Mucosa of descending colon (tissue), 3 donors: ENCODE results near the gene PARPBP. TPM values are rescaled to one million over a fixed set of nuclear protein-coding genes. Genes with fewer than 3 reads are reported as not detected.
"Not testable (repeated sequence)": the region's sequence is repeated elsewhere in the genome, so short reads cannot be mapped to it uniquely, and the experiment has no call there.

ENCODE experiments used
- ATAC-seq: fragments of 200-7000 bp; cut with Tn5 transposase; one replicate; pipeline ENCODE4 v1.9.1; 2020; ENCODE audit warnings: mild to moderate bottlenecking, moderate library complexity
- DNase-seq, 3 donors: peaks; one replicate each; pipeline ENCODE4 v3.0.0-alpha.2; 2020
- H3K36me3 ChIP-seq: fragments of 200-600 bp; one replicate; pipeline ENCODE4 v1.8.0; 2021; ENCODE audit warnings: low read depth, mild to moderate bottlenecking
- H3K4me1 ChIP-seq: fragments of 200-600 bp; one replicate; pipeline ENCODE4 v1.8.0; 2021; ENCODE audit warnings: low read depth, mild to moderate bottlenecking
- H3K4me3 ChIP-seq: fragments of 200-600 bp; one replicate; pipeline ENCODE4 v1.8.0; 2021; ENCODE audit warnings: mild to moderate bottlenecking
- H3K9me3 ChIP-seq: fragments of 200-600 bp; one replicate; pipeline ENCODE4 v1.8.0; 2021; ENCODE audit warnings: mild to moderate bottlenecking
- intact Hi-C, 2 donors: fragments of 100-400 bp; cut with DNase I in 1 of 2; cut with micrococcal nuclease in 1 of 2; formaldehyde crosslinking; loops; one replicate each; pipeline versions ENCODE4 v1.11.0 to v1.11.1; 2022; cut with DNase I, micrococcal nuclease
- total RNA-seq, 3 donors: library from RNA; stranded (reverse); fragmentation: NEBNext Ultra II Directional in 2 of 3; extraction: Animal tissue kit (Norgen Biotek cat#: 25700) in 2 of 3; gene quantifications; one replicate each; pipeline versions ENCODE4 v1.2.1 to v1.2.4, GENCODE V29; 2021 to 2023
- TF ChIP-seq, protein P1 (sequence below): fragments of 200-600 bp; IDR thresholded peaks from one replicate; pipeline ENCODE4 v1.8.0; 2022; ENCODE audit warnings: antibody characterized with exemption, mild to moderate bottlenecking
- donor health status: DM: no; HTN: no; CAD: no; lungs with moderate emphysema.
- donor health status: DM: no; HTN: no; CAD: no.
- donor health status: DM: no; HTN: yes; CAD: no.

The PARPBP gene
- total RNA-seq, 3 donors from 2014 or later: 2.7 to 9.0 (median 4.9) TPM

GRCh38 chr12:102144221-102144620, 24.2 kb downstream of the PARPBP start:
- TF ChIP-seq, protein P1, sequence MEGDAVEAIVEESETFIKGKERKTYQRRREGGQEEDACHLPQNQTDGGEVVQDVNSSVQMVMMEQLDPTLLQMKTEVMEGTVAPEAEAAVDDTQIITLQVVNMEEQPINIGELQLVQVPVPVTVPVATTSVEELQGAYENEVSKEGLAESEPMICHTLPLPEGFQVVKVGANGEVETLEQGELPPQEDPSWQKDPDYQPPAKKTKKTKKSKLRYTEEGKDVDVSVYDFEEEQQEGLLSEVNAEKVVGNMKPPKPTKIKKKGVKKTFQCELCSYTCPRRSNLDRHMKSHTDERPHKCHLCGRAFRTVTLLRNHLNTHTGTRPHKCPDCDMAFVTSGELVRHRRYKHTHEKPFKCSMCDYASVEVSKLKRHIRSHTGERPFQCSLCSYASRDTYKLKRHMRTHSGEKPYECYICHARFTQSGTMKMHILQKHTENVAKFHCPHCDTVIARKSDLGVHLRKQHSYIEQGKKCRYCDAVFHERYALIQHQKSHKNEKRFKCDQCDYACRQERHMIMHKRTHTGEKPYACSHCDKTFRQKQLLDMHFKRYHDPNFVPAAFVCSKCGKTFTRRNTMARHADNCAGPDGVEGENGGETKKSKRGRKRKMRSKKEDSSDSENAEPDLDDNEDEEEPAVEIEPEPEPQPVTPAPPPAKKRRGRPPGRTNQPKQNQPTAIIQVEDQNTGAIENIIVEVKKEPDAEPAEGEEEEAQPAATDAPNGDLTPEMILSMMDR: no peak
- no peaks in the 10 kb centered on the region for H3K4me1 ChIP-seq
- no peaks in the 10 kb centered on the region for H3K9me3 ChIP-seq
- intact Hi-C loops: no loop called here
- ATAC-seq (no peak), DNase-seq (no peak)
- no peak overlapping the region for H3K4me3 ChIP-seq
- H3K36me3 ChIP-seq: no peaks in the 10 kb centered on the region

DNA sequence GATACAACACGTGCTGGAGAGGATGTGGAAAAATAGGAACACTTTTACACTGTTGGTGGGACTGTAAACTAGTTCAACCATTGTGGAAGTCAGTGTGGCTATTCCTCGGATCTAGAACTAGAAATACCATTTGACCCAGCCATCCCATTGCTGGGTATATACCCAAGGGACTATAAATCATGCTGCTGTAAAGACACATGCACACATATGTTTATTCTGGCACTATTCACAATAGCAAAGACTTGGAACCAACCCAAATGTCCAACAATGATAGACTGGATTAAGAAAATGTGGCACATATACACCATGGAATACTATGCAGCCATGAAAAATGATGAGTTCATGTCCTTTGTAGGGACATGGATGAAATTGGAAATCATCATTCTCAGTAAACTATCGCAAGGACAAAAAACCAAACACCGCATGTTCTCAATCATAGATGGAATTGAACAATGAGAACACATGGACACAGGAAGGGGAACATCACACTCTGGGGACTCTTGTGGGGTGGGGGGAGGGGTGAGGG, 27.1 kb downstream of the PARPBP start:
- intact Hi-C loops, H3K36me3 ChIP-seq, DNase-seq, ATAC-seq, H3K4me3 ChIP-seq, H3K4me1 ChIP-seq, H3K9me3 ChIP-seq: not testable (repeated sequence)

DNA sequence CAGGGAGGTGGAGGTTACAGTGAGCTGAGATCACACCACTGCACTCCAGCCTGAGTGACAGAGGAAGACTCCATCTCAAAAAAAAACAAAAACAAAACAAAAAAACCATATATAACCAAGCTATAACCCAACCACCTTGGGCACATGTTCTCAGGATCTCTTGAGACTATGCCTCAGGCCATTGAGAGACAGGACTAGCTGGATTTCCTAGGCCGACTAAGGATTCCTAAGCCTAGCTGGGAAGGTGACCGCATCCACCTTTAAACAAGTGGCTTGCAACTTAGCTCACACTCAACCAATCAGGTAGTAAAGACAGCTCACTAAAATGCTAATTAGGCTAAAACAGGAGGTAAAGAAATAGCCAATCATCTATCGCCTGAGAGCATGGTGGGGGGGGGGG, 35.2 kb downstream of the PARPBP start:
- ATAC-seq, intact Hi-C loops, H3K4me3 ChIP-seq, DNase-seq, H3K36me3 ChIP-seq, H3K9me3 ChIP-seq, H3K4me1 ChIP-seq: not testable (repeated sequence)

GRCh38 chr12:102163383-102163782, 43.4 kb downstream of the PARPBP start:
- DNase-seq (no peak), ATAC-seq (no peak)
- TF ChIP-seq, protein P1: no peak
- intact Hi-C loops: no loop called here
- no peaks in the 10 kb centered on the region for H3K36me3 ChIP-seq
- no peaks in the 10 kb centered on the region for H3K4me1 ChIP-seq
- no peaks in the 10 kb centered on the region for H3K9me3 ChIP-seq
- no peak overlapping the region for H3K4me3 ChIP-seq

GRCh38 chr12:102167821-102168604, 48.0 kb downstream of the PARPBP start:
- no peak for ATAC-seq
- H3K36me3 ChIP-seq: no peaks in the 10 kb centered on the region
- intact Hi-C loops: no loop called here

GRCh38 chr12:102169922-102170621, 50.1 kb downstream of the PARPBP start:
- Histone ChIP-seq H3K4me3 (no peak overlapping the region), H3K9me3 (no peaks in the 10 kb centered on the region), H3K36me3 (no peaks in the 10 kb centered on the region), H3K4me1 (no peaks in the 10 kb centered on the region)
- peak in 1 of 3 donors; percentile 33 for DNase-seq
- TF ChIP-seq, protein P1: peak; percentile 39
- intact Hi-C loops: no loop called here
- peak; percentile 45 for ATAC-seq

More at GRCh38 chr12:102167821-102168604, 48.0 kb downstream of the PARPBP start:
- Histone ChIP-seq H3K4me3 (no peak overlapping the region), H3K9me3 (no peaks in the 10 kb centered on the region), H3K4me1 (no peaks in the 10 kb centered on the region)
- TF ChIP-seq, protein P1: no peak
- DNase-seq: no peak
